GM19372 (cell line): Measurements from ENCODE around the gene SIGLEC6.

Experiments used
- ATAC-seq: cut with Tn5 transposase; IDR thresholded peaks from one replicate; pipeline ENCODE4 v1.9.1; 2021; ENCODE audit warnings: mild to moderate bottlenecking, low read depth, moderate library complexity; ENCODE audit not compliant: unreplicated experiment

The SIGLEC6 gene

DNA sequence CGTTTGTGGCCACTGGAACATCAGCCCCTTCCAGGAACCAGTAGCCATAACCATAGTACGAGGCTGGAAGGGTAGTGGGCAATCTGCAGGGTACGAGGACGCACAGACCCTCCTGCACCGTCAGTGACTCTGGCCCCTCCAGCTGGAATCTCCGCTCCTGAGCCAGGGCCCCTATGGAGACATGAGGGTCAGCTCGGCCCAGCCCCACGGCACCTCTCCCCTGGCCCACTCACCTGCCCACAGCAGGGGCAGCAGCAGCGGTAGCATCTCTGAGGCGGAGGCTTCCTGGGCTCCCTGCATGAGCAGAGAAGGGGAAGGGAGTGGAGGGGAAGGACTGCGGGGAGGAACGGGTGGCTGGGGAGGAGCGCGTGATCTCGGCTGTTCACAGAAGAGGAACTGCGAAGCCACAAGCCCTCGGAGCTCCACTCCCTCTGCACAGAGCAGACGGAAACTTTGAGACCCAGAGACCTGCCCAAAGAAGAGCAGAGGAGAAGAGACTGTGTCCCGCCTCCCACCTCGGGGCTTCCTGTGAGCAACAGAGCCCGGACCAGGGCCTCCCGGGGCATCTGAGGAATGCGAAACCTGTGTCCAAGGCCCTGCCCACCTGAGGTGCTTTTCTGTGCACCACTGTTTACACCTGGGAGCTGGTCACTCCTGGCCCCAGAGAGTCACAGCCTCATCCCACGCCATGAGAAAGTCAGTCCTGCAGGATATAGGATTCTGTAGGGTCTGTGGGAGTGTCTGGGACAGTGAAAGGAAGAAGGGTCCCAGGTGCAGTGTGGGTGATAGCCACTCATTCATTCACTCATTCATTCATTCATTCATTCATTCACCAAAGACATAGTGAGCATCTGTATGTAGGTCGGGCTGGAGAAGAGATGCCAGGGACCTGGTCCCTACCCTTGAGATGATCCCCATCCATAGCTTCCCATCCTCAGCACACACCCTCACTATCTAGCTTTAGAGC, at the start of gene SIGLEC6:
TSS of gene SIGLEC6 (minus strand) at position 322 of the 967 bp plus-strand sequence. CDS start at position 300, 22 bp downstream.
- peak; percentile 88 for ATAC-seq

DNA sequence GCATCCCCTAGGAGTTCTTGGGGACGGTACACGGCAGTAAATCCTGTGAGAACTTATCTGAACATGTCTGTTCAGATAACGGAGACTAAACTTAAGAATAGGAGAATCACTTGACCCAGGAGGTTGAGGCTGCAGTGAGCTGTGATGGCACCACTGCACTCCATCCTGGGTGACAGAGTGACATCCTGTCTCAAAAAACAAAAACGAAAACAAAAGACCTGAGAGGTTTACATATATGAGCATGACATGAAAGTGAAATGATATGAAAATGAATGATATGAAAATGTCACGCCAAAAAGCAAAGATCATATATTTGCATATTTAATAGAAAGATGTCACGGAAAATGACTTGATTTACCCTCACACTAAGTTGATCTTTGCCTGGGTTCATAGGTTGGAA, 45.4 kb upstream of the SIGLEC6 start:
- no peak for ATAC-seq

DNA sequence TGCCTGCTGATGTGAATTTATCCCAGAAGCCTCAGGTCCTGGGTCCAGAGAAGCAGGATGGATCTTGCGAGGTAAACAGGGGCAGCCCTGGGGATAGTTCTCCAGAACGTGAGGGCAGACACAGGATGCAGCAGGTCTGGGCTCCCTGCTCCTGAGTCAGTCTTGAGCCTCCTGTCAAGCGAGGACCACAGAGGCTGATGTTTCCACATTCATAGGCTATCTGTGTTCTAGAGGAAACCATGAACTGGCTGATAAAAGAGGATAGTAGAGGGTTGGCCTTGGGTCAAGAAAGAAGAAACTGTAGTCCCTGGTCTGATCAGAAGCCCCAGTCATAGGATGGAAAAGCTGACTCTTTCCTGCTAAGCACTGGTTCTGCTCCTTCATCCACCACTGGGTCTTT, 41.9 kb upstream of the SIGLEC6 start:
- no peak for ATAC-seq

GRCh38 chr19:51572908-51573307, 41.4 kb upstream of the SIGLEC6 start:
- no peak for ATAC-seq

DNA sequence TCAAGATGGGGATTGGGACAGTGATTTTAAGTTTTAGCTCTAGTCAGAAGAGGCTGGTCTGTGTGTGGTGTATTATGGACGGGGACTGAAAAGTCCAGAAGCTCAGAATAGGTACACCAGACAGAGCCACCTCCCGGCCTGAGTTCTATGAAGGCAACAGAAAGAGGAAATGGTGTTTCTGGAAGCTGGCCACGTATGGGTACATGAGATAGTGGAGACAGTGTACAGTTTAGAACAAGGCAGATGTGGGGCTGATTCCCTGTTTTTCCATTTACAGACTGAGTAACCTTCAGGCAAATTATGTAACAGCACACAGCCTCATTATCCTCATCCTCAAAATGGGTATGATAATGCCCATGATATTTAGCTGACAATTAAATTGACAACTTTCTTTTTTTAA, 40.9 kb upstream of the SIGLEC6 start:
- ATAC-seq: no peak

GRCh38 chr19:51571599-51571998, 40.1 kb upstream of the SIGLEC6 start:
- ATAC-seq: no peak

- ATAC-seq: peak; percentile 87
These were observed 39.6 kb upstream of the SIGLEC6 start, which contains the start of gene ZNF175 for GRCh38 chr19:51570962-51571575. Gene ZNF175, plus strand, starts transcription at chr19:51571283. Its CDS starts 2,047 bp downstream, at chr19:51573330.

- ATAC-seq: no peak
These were observed 37.0 kb upstream of the SIGLEC6 start for GRCh38 chr19:51568456-51568855.

DNA sequence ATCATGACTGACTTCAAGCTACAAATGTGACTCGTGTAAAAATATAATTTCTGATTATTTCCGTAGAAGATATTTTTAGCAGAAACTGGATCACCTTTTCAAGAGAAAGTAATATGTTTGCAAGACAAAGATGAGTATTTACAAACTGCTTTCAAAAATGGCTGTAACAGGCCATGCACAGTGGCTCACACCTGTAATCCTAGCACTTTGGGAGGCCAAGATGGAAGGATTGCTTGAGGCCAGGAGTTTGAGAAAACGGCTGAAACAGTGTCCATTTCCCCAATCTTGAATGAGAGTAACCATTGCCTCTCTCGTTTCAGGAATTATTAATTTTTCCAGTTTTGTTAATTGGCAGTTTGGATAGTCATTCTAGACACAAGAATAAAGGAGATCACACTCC, 36.1 kb upstream of the SIGLEC6 start:
- no peak for ATAC-seq

- ATAC-seq: no peak
These were observed 35.1 kb upstream of the SIGLEC6 start for GRCh38 chr19:51566489-51567100.

GRCh38 chr19:51565583-51565982, 34.1 kb upstream of the SIGLEC6 start:
- ATAC-seq: no peak

- ATAC-seq: no peak
These were observed 33.3 kb upstream of the SIGLEC6 start for GRCh38 chr19:51564791-51565190.

DNA sequence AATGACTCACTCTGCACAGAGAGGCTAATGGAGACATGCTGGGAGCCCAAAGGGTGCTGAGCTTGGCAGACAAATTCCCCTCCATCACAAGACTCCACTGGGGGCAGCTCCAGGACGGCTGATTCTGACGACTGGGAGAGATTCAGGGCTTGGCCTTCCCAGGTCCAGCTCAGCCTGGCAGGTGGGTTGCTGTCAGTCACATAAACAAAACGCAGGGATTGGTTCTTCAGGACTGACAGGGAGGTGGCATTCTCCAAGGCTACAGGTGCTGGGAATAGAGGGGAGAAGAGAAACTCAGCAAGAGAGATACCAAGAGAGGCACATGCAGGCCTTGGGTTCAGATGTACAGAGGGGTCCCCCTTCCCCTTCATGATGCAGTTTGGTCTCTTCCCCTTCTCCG, 28.9 kb upstream of the SIGLEC6 start:
- no peak for ATAC-seq

- ATAC-seq: no peak
These were observed 27.8 kb upstream of the SIGLEC6 start for GRCh38 chr19:51559240-51559639.

GRCh38 chr19:51552996-51553725, 21.7 kb upstream of the SIGLEC6 start:
- ATAC-seq: no peak

- no peak for ATAC-seq
These were observed 21.1 kb upstream of the SIGLEC6 start for GRCh38 chr19:51552608-51552995.

- ATAC-seq: no peak
These were observed 20.4 kb upstream of the SIGLEC6 start for GRCh38 chr19:51551673-51552432.

- ATAC-seq: no peak
These were observed 19.6 kb upstream of the SIGLEC6 start for GRCh38 chr19:51550848-51551672.
